Measurements from ENCODE around the gene PDGFRB. TPM values are rescaled to one million over a fixed set of nuclear protein-coding genes. Genes with fewer than 3 reads are reported as not detected.

Gene PDGFRB
- polyA plus RNA-seq, 3 donors: 0.04 to 0.99 (median 0.20) TPM

- H3K4me3 ChIP-seq (replicated peaks in 1 of 3; ENCODE audit: low read depth in 2 of 3, low read length in 3 of 3): no peak overlapping the region
- H4K20me1 ChIP-seq (ENCODE audit: insufficient read depth, low read length): no peaks in the 10 kb centered on the region
- H3K9ac ChIP-seq (ENCODE audit: insufficient read depth, low read length, poor library complexity, severe bottlenecking): no peak overlapping the region
- WGBS (ENCODE audit: insufficient coverage): 81% methylated on average over 6 of the region's 8 CpGs
- TF ChIP-seq, protein P1, sequence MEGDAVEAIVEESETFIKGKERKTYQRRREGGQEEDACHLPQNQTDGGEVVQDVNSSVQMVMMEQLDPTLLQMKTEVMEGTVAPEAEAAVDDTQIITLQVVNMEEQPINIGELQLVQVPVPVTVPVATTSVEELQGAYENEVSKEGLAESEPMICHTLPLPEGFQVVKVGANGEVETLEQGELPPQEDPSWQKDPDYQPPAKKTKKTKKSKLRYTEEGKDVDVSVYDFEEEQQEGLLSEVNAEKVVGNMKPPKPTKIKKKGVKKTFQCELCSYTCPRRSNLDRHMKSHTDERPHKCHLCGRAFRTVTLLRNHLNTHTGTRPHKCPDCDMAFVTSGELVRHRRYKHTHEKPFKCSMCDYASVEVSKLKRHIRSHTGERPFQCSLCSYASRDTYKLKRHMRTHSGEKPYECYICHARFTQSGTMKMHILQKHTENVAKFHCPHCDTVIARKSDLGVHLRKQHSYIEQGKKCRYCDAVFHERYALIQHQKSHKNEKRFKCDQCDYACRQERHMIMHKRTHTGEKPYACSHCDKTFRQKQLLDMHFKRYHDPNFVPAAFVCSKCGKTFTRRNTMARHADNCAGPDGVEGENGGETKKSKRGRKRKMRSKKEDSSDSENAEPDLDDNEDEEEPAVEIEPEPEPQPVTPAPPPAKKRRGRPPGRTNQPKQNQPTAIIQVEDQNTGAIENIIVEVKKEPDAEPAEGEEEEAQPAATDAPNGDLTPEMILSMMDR (IDR thresholded peaks at IDR 0.05): no peak
- H3K9me3 ChIP-seq (replicated peaks in 1 of 2; ENCODE audit: control insufficient read depth in 1 of 2, insufficient read depth in 1 of 2, low read length in 2 of 2): no peaks in the 10 kb centered on the region
- no peak for DNase-seq
- no peaks in the 10 kb centered on the region for H3K36me3 ChIP-seq (replicated peaks in 1 of 2; ENCODE audit: control insufficient read depth in 1 of 2, insufficient read depth in 2 of 2, low read length in 2 of 2)
- H3K27ac ChIP-seq (ENCODE audit: low read depth in 1 of 2, low read length in 2 of 2): no peak overlapping the region
- H3K27ac Mint-ChIP-seq: no peak overlapping the region
- no peaks in the 10 kb centered on the region for H3K79me2 ChIP-seq (ENCODE audit: insufficient read depth, low read length)
- peaks cover 14% of the 10 kb centered on the region for H3K4me1 Mint-ChIP-seq
- H3K36me3 Mint-ChIP-seq: no peaks in the 10 kb centered on the region
- peaks cover 12 to 13% of the 10 kb centered on the region in 2 donors for H3K4me1 ChIP-seq (ENCODE audit: control insufficient read depth in 1 of 2, insufficient read depth in 2 of 2, low read length in 2 of 2)
- H3K27me3 ChIP-seq (ENCODE audit: control insufficient read depth in 2 of 2, insufficient read depth in 2 of 2, low read length in 2 of 2): no peaks in the 10 kb centered on the region
- no peak overlapping the region for H3K4me3 Mint-ChIP-seq
- no peak overlapping the region for H3K4me2 ChIP-seq (replicated peaks; ENCODE audit: extremely low read depth, low read length, poor library complexity, severe bottlenecking)
- H3K9me3 Mint-ChIP-seq: peaks cover 0 to 2% (median 0%) of the 10 kb centered on the region in 7 donors
- no peak overlapping the region for H2AFZ ChIP-seq (ENCODE audit: insufficient read depth, low read depth, low read length, poor library complexity, severe bottlenecking)
- peaks cover 6 to 10% (median 6%) of the 10 kb centered on the region in 3 donors for H3K27me3 Mint-ChIP-seq (ENCODE audit: low read depth in 3 of 3)
- intact Hi-C loops (cut with micrococcal nuclease): no loop called here
Observed at GRCh38 chr5:150176745-150177477, 21.3 kb upstream of the PDGFRB start.

- no peaks in the 10 kb centered on the region for H3K9me3 ChIP-seq (replicated peaks in 1 of 2; ENCODE audit: control insufficient read depth in 1 of 2, insufficient read depth in 1 of 2, low read length in 2 of 2)
- intact Hi-C loops (cut with micrococcal nuclease): no loop called here
- Mint-ChIP-seq H3K4me3 (no peak overlapping the region), H3K27ac (peak overlapping the region in 2 of 7 donors; percentile 10 to 43), H3K27me3 (ENCODE audit: low read depth in 3 of 3) (peaks cover 7 to 9% (median 8%) of the 10 kb centered on the region in 3 donors), H3K4me1 (peaks cover 3% of the 10 kb centered on the region), H3K9me3 (peaks cover 0 to 2% (median 0%) of the 10 kb centered on the region in 7 donors), H3K36me3 (no peaks in the 10 kb centered on the region)
- 81% methylated on average over 5 of the region's 5 CpGs for WGBS (ENCODE audit: insufficient coverage)
- peaks cover 2 to 3% of the 10 kb centered on the region in 2 donors for H3K4me1 ChIP-seq (ENCODE audit: control insufficient read depth in 1 of 2, insufficient read depth in 2 of 2, low read length in 2 of 2)
- peaks cover 0 to 4% of the 10 kb centered on the region in 2 donors for H3K27me3 ChIP-seq (ENCODE audit: control insufficient read depth in 2 of 2, insufficient read depth in 2 of 2, low read length in 2 of 2)
- TF ChIP-seq, protein P1 (IDR thresholded peaks at IDR 0.05): peak; percentile 26
- no peaks in the 10 kb centered on the region for H3K79me2 ChIP-seq (ENCODE audit: insufficient read depth, low read length)
- H3K4me3 ChIP-seq (replicated peaks in 1 of 3; ENCODE audit: low read depth in 2 of 3, low read length in 3 of 3): no peak overlapping the region
- no peak overlapping the region for H3K9ac ChIP-seq (ENCODE audit: insufficient read depth, low read length, poor library complexity, severe bottlenecking)
- DNase-seq: peak in 1 of 3 donors; percentile 37
- no peak overlapping the region for H3K27ac ChIP-seq (ENCODE audit: low read depth in 1 of 2, low read length in 2 of 2)
- H3K36me3 ChIP-seq (replicated peaks in 1 of 2; ENCODE audit: control insufficient read depth in 1 of 2, insufficient read depth in 2 of 2, low read length in 2 of 2): no peaks in the 10 kb centered on the region
- H3K4me2 ChIP-seq (replicated peaks; ENCODE audit: extremely low read depth, low read length, poor library complexity, severe bottlenecking): no peak overlapping the region
- H2AFZ ChIP-seq (ENCODE audit: insufficient read depth, low read depth, low read length, poor library complexity, severe bottlenecking): peak overlapping the region; percentile 13
- H4K20me1 ChIP-seq (ENCODE audit: insufficient read depth, low read length): no peaks in the 10 kb centered on the region
Observed at GRCh38 chr5:150175536-150175935, 19.9 kb upstream of the PDGFRB start.
